Muscle layer of duodenum (tissue), 2 donors: ENCODE measurements around the gene GRAMD4.

Experiments
- H3K27ac ChIP-seq: one replicate; pipeline ENCODE4 v1.7.0; 2013; ENCODE audit warnings: mild to moderate bottlenecking, low read length
- H3K27me3 ChIP-seq: one replicate; pipeline ENCODE4 v1.7.0; 2013; ENCODE audit warnings: low read depth, mild to moderate bottlenecking, control low read depth, low read length
- H3K36me3 ChIP-seq, 2 donors: one replicate each; pipeline ENCODE4 v1.7.0; 2013; ENCODE audit warnings: low read length in 2 of 2, control low read depth in 1 of 2, mild to moderate bottlenecking in 1 of 2; ENCODE audit not compliant: insufficient read depth in 2 of 2, control insufficient read depth in 1 of 2
- H3K4me1 ChIP-seq, 2 donors: one replicate each; pipeline ENCODE4 v1.7.0; 2013; ENCODE audit warnings: low read length in 2 of 2, mild to moderate bottlenecking in 2 of 2, control low read depth in 1 of 2, moderate library complexity in 1 of 2; ENCODE audit not compliant: insufficient read depth in 2 of 2, control insufficient read depth in 1 of 2
- H3K4me3 ChIP-seq, 2 donors: one replicate each; pipeline ENCODE4 v1.7.0; 2013; ENCODE audit warnings: low read length in 2 of 2, low read depth in 1 of 2, mild to moderate bottlenecking in 1 of 2
- H3K9me3 ChIP-seq, 2 donors: one replicate each; pipeline ENCODE4 v1.7.0; 2013; ENCODE audit warnings: low read length in 2 of 2, control low read depth in 1 of 2, mild to moderate bottlenecking in 1 of 2; ENCODE audit not compliant: control insufficient read depth in 1 of 2
- donor health status: healthy.

Gene GRAMD4

GRCh38 chr22:46693634-46694415, 73.6 kb downstream of the GRAMD4 start:
- H3K4me3 ChIP-seq, result no peak overlapping the region
- H3K4me1 ChIP-seq, result no peaks in the 10 kb centered on the region
- H3K27ac ChIP-seq, result no peak overlapping the region
- no peaks in the 10 kb centered on the region for H3K27me3 ChIP-seq
- peaks cover 46 to 94% of the 10 kb centered on the region in 2 donors for H3K36me3 ChIP-seq
- no peaks in the 10 kb centered on the region for H3K9me3 ChIP-seq

- H3K9me3 ChIP-seq, result no peaks in the 10 kb centered on the region
- no peak overlapping the region for H3K4me3 ChIP-seq
- no peak overlapping the region for H3K27ac ChIP-seq
- H3K36me3 ChIP-seq, result peaks cover 46 to 95% of the 10 kb centered on the region in 2 donors
- H3K4me1 ChIP-seq, result no peaks in the 10 kb centered on the region
- H3K27me3 ChIP-seq, result no peaks in the 10 kb centered on the region
Observed at GRCh38 chr22:46694416-46695170, 74.4 kb downstream of the GRAMD4 start.

GRCh38 chr22:46695346-46696228, 75.4 kb downstream of the GRAMD4 start:
- H3K9me3 ChIP-seq, result no peaks in the 10 kb centered on the region
- H3K27ac ChIP-seq, result no peak overlapping the region
- H3K27me3 ChIP-seq, result no peaks in the 10 kb centered on the region
- peaks cover 43 to 94% of the 10 kb centered on the region in 2 donors for H3K36me3 ChIP-seq
- H3K4me3 ChIP-seq, result no peak overlapping the region
- H3K4me1 ChIP-seq, result no peaks in the 10 kb centered on the region

GRCh38 chr22:46696229-46696518, 76.0 kb downstream of the GRAMD4 start:
- Histone ChIP-seq H3K27ac (no peak overlapping the region), H3K4me1 (no peaks in the 10 kb centered on the region), H3K9me3 (no peaks in the 10 kb centered on the region), H3K4me3 (no peak overlapping the region), H3K36me3 (peaks cover 42 to 94% of the 10 kb centered on the region in 2 donors), H3K27me3 (no peaks in the 10 kb centered on the region)

- H3K36me3 ChIP-seq, result peaks cover 42 to 94% of the 10 kb centered on the region in 2 donors
- no peaks in the 10 kb centered on the region for H3K27me3 ChIP-seq
- H3K4me1 ChIP-seq, result no peaks in the 10 kb centered on the region
- no peaks in the 10 kb centered on the region for H3K9me3 ChIP-seq
- H3K4me3 ChIP-seq, result no peak overlapping the region
- no peak overlapping the region for H3K27ac ChIP-seq
Observed at GRCh38 chr22:46696614-46697013, 76.4 kb downstream of the GRAMD4 start.

GRCh38 chr22:46697811-46698515, 77.8 kb downstream of the GRAMD4 start:
- no peaks in the 10 kb centered on the region for H3K9me3 ChIP-seq
- no peaks in the 10 kb centered on the region for H3K27me3 ChIP-seq
- H3K36me3 ChIP-seq, result peaks cover 39 to 89% of the 10 kb centered on the region in 2 donors
- H3K27ac ChIP-seq, result no peak overlapping the region
- no peaks in the 10 kb centered on the region for H3K4me1 ChIP-seq
- no peak overlapping the region for H3K4me3 ChIP-seq

GRCh38 chr22:46699091-46699490, 78.9 kb downstream of the GRAMD4 start:
- Histone ChIP-seq H3K9me3 (no peaks in the 10 kb centered on the region), H3K27ac (no peak overlapping the region), H3K36me3 (peaks cover 31 to 89% of the 10 kb centered on the region in 2 donors), H3K4me3 (no peak overlapping the region), H3K27me3 (no peaks in the 10 kb centered on the region), H3K4me1 (no peaks in the 10 kb centered on the region)

GRCh38 chr22:46701262-46701661, 81.1 kb downstream of the GRAMD4 start:
- Histone ChIP-seq H3K36me3 (peaks cover 23 to 75% of the 10 kb centered on the region in 2 donors), H3K27ac (no peak overlapping the region), H3K27me3 (no peaks in the 10 kb centered on the region), H3K4me3 (no peak overlapping the region), H3K9me3 (no peaks in the 10 kb centered on the region), H3K4me1 (no peaks in the 10 kb centered on the region)

- H3K27me3 ChIP-seq, result no peaks in the 10 kb centered on the region
- no peak overlapping the region for H3K27ac ChIP-seq
- peaks cover 36 to 75% of the 10 kb centered on the region in 2 donors for H3K36me3 ChIP-seq
- H3K4me1 ChIP-seq, result no peaks in the 10 kb centered on the region
- no peaks in the 10 kb centered on the region for H3K9me3 ChIP-seq
- no peak overlapping the region for H3K4me3 ChIP-seq
Observed at GRCh38 chr22:46703171-46703995, 83.2 kb downstream of the GRAMD4 start.

GRCh38 chr22:46703996-46704370, 83.8 kb downstream of the GRAMD4 start:
- H3K4me1 ChIP-seq, result no peaks in the 10 kb centered on the region
- peaks cover 40 to 76% of the 10 kb centered on the region in 2 donors for H3K36me3 ChIP-seq
- H3K4me3 ChIP-seq, result no peak overlapping the region
- no peaks in the 10 kb centered on the region for H3K27me3 ChIP-seq
- no peaks in the 10 kb centered on the region for H3K9me3 ChIP-seq
- no peak overlapping the region for H3K27ac ChIP-seq
